Measurements from ENCODE around the gene IVD.

Gene IVD

DNA sequence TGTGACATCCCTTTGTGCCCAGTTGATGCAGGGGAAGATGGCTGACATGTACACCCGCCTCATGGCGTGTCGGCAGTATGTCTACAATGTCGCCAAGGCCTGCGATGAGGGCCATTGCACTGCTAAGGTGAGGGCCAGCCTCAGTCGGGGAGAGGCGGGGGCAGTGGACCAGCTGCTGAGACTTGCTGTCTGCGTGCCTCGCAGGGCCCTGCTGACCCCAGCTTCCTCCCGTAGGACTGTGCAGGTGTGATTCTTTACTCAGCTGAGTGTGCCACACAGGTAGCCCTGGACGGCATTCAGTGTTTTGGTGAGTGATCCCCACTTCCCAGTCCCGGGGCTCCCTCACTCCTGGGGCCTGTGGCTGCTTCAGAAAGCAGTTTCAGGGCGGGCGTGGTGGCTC lies 10.5 kb downstream of the IVD start:
- DNase-seq: no peak

GRCh38 chr15:40418126-40418525 lies 12.5 kb downstream of the IVD start:
- no peak for DNase-seq

- no peak for DNase-seq
Observed at GRCh38 chr15:40420071-40420713, 14.6 kb downstream of the IVD start.

DNA sequence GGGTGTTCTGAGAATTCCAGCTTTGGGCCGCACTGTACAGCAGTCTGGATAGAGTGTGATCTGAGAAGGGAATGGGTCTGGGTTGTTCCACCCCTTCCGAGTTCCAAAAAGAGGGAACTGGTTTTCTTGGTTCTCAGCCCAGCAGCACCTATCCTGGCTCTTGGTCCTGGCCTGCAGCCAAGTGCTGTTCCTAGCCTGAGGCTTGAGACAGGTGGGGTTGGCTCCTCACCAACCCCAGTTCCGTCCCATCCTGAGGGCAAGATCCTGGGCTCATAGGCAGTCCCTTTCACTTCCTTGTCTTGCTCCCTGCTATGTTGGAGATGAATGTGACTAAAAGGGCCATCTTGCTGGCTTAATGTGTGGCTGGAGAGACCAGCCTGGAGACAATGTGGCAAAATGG lies 15.2 kb downstream of the IVD start:
- no peak for DNase-seq

DNA sequence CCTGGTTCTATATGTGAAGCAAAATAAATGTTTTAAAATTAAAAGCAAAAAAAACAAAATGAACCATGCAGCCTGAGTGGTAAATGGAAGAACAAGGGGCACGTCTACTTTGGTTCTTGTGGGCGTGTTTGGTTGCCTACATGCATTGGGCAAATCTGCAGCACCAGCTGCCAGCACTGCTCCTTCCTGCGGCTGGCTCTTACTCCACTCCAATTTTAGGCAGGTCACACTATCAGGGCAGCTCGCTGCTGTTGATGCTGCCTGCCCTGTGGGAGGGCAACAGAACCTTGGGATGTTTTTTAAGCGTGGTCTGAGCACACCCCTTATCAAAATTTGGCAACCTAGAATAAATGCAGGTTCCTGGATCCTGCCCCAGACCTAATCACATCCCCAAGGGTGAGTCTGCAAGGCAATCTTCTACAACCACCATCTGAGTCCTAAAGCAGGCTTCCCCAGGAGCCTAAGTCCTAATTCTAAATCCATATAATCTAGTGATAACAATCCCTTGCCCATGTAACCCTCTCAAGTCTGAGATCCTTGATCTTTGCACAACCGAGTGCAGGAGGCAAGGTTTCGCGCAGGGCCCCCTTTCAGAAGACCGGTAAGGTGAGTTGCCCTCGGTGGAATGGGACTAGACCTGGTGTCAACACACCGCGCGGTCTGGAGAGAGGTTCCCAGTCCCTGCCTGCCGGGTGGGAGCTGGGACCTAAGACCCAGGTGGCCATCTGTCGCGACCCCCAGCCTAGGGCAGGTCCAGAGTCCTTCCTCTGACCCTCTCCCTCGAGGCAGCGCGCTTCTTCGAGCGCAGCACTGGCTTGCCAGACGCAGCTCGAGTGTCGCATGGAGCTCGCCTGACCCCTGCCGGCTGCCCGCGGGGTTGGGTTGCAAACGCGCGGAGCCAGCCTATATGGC lies 15.9 kb downstream of the IVD start:
- DNase-seq: peak; percentile 85

DNA sequence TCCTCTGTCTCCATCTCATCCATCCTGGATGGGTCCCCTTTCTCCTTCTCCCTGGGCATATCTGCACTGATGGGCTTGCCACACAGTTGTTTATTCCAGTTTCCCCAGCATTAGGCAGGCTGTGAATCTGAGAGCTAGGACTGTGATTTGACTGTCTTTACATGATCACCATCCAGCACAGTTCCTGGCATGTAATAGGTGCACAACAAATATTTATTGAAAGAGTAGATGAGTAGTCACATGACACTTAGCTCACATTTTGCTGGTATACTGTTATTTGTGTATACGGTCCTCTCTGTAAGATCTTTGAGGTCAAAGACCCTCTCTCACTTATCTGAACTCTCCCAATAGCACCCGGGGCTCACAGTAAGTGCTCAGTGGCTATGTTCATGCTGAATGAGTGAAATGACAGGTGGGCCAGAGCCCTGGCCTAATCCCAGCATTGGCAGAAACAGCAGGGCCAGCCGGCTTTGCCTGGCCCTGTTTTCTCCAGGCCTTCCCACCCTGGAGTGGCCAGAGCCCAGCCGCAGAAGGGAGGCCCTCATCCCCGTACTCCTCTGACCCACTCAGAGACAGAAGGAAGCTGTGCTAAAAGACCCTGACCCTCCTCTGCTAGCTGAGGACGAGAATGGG lies 19.0 kb downstream of the IVD start:
- DNase-seq: no peak

DNA sequence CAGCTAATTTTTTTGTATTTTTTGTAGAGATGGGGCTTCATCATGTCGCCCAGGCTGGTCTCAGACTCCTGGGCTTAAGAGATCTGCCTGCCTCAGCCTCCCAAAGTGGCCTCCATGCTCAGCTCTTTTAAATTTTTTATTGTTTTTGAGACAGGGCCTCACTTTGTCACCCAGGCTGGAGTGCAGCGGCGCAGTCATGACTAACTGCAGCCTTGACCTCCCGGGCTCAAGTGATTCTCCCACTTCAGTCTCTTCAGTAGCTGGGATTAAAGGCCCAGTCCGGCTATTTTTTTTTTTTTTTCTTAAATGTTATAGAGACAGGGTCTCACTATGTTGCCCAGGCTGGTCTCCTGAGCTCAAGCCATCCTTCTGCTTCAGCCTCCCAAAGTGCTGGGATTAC lies 20.1 kb downstream of the IVD start:
- no peak for DNase-seq

DNA sequence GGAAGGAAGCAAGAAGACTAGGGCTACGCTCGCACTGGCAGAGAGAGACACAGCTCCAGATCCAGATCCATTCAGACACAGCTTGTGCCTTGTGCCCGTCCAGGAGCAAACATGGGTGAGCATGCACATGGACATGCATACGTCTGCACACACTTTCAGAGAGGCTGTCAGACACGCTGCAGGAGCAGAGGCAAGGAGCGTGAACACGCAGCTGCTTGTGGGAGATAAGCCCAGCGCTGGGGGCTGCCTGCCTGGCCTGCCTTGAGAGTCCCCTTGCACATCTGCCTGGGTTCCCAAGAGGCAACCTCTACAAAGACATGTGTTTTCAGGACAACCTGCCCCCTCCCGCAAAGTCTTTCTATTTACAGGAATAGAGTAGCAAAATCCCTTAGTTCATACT lies 21.6 kb downstream of the IVD start:
- DNase-seq: no peak

GRCh38 chr15:40428185-40428584 lies 22.6 kb downstream of the IVD start:
- no peak for DNase-seq

DNA sequence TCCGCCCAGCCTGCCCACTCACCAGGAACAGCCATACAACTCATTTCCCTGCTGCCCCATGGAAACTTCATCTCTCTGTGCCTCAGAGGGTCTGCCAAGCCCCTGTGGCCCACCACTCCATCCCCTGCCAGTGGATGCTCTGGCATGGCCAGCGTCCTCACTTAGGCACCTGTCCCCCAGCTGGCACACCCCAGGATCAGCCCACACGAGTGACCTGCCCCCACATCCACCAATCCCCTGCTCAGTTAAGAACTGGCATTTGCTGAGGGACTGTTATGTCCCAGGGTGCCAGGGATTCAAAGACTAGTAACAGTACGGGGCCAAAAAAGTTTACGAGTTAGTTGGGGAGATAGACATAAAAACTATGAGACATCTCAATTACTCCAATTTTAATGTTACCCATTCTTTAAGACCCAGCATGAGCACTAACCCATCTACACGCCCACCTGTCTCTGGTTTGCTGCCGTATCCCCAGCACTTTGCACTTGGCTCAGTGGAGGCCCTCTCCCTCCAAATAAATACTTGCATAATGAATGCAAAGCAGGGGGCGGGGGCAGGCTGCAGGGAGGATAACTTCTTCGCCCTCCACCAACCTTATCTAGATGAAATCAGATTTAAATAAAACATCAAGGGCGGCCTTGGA lies 23.6 kb downstream of the IVD start:
- no peak for DNase-seq

- no peak for DNase-seq
Observed at GRCh38 chr15:40430271-40430805, 24.7 kb downstream of the IVD start.

DNA sequence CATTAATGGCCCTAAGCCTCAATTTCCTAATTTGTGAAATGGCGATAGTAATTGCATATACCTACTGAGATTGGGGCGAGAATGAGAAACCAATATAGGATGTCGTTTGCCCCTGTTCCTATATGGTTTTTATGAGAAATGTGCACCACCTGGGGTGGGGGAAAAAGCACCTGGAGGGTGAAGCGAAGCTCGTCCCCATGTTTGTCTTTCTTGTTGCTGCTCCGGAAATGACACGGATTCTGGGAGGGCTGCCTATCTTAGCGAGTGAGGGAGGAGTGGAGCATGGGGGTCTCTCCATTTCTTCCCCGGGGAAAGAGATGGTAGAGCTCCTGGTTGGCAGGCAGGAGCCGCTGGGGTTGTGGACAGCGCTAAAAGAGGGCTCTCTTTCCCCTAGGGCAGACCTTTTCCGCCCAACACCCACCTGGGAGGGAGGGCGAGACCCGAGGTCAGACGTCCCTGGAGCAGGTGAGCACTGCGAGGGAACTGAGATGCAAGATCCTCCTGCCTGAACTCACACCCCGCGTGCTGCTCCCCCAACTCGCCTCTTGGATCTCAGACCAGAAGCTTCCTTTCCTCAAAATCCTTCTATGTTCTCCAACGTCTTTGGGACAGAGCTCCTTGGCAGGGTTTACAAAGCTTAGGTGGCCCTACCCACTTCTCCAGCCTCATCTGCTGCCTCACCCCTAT lies 29.6 kb downstream of the IVD start:
- DNase-seq: no peak

- no peak for DNase-seq
Observed at GRCh38 chr15:40435710-40436089, 30.1 kb downstream of the IVD start.

DNA sequence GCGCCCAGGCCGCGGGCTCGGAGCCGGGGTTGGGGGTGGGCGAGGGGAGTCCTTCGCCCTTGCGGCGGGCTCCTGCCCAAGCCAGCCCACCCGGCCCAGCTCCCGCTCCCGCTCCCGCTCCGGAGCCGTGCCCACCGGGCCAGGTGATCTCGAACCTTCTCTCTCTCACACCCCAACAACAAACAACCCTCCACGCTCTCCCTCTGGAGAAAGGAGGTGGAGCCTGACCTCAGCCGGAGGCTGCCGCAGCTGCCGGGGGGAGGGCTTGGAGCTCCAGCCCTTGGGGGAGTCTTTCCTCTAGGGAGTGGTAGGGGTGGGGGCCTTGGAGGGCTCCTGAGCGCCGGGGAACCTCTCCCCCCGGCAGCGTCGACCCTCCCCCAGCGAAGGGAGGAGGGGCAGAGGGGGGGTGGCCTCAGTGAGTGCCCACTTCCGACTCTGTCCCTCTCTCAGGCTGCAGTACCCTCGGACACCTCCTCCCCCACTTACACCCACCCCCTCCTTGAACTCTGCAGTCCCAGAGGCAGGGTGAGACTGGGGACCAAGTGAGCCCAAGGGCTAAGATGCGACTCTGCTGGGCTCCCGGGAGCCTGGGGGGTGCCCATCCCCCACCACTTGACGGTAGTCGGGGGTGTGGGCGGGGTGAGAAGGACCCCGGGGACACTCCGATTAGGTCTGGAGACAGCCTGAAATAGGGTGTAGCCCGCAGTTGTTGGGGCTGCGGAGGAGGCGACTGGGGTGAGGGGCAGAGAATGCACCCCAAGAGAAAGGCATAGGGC lies 30.7 kb downstream of the IVD start:
- DNase-seq: no peak

GRCh38 chr15:40436892-40437751 lies 31.5 kb downstream of the IVD start:
- no peak for DNase-seq

GRCh38 chr15:40437752-40438687 lies 32.4 kb downstream of the IVD start:
- DNase-seq: no peak

GRCh38 chr15:40438712-40439111 lies 33.1 kb downstream of the IVD start:
- DNase-seq: no peak

DNA sequence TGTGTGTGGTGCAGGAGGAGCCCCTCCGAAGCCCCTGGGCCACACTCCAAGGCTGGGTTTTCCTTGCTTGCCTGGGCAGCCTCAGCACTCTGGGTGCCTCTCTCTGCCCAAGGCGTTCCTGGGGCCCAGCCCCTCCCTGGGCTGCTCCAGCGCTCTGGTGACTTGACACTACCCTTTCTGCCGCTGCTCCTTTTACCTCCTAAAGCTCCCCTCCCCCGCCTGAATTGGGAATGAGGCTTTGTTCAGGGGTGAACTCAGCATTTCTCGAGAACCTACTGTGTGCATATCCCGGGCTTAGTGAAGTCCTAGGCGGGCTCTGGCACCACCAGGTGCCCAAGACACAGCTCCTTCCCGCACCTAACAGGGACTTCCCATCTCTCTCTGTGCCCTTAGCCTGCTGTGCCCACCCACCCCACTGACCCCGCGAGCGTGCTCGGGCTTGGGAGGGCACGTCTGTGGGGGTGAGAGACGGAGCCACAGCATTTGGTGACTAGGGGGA lies 33.9 kb downstream of the IVD start:
- no peak for DNase-seq

Data from activated CD4-positive, alpha-beta T cell treated with anti-CD3 and anti-CD28 coated beads, Interleukin-10, Interleukin-2, amounts not matched to agents 100 ng/mL and 50 ng/mL, durations not matched to agents 16 hours and 8 hours (primary cell).